HepG2 (cell line): Measurements from ENCODE around the gene FLACC1. TPM values are rescaled to one million over a fixed set of nuclear protein-coding genes. Genes with fewer than 3 reads are reported as not detected.

ENCODE experiments used
- ATAC-seq: fragments of 200-7000 bp; cut with Tn5 transposase; 3 replicates; pipeline ENCODE4 v1.9.1; 2020; ENCODE audit warnings: mild to moderate bottlenecking, moderate library complexity
- BruUV-seq: library from RNA; stranded (reverse); fragments of 400-500 nt; replicated peaks from 2 replicates; lab custom pipeline; 2021; lab: Mats Ljungman, UMichigan
- CTCF ChIA-PET: fragments of 300-600 bp; formaldehyde crosslinking; extraction: SDS; loops from one replicate; lab custom pipeline; 2021; ENCODE audit warnings: low total read pairs, inconsistent platforms, low intra/inter-chr PET ratio; lab: Yijun Ruan, JAX
- POLR2A ChIA-PET: fragments of 350-600 bp; sonication (Branson Sonifier 250); formaldehyde crosslinking; loops from one replicate; lab custom pipeline; 2020; ENCODE audit warnings: antibody characterized with exemption, inconsistent platforms; lab: Yijun Ruan, JAX
- DNase-seq: peaks from one replicate; pipeline ENCODE4 v3.0.0-alpha.2; 2015; ENCODE audit warnings: low spot score
- FAIRE-seq: peaks from 3 replicates; lab custom pipeline; 2011; peaks lifted over from hg19 to GRCh38; lab: Jason Lieb, UNC
- H2AFZ ChIP-seq: one replicate; pipeline ENCODE4 v1.6.1; 2011; ENCODE audit warnings: low read length, inconsistent platforms
- H3K27ac ChIP-seq: fragments of 300-600 bp; 3 replicates; pipeline ENCODE4 v1.8.0; 2011; ENCODE audit warnings: mixed run types, mild to moderate bottlenecking, mixed read lengths, low read length, inconsistent platforms; ENCODE audit not compliant: insufficient read depth; ENCODE audit errors: extremely low read length
- H3K27me3 ChIP-seq, 2 experiments: fragments of 200-600 bp in 1 of 2; 2 replicates in 1 of 2; 3 replicates in 1 of 2; pipeline versions ENCODE4 v1.6.0 to v1.8.0; 2011; ENCODE audit warnings: low read length in 2 of 2, mild to moderate bottlenecking in 2 of 2, moderate library complexity in 2 of 2, inconsistent platforms in 1 of 2; ENCODE audit not compliant: insufficient read depth in 2 of 2, control insufficient read depth in 1 of 2
- H3K36me3 ChIP-seq, 2 experiments: fragments of 200-600 bp in 1 of 2; replicated peaks in 1 of 2; 2 replicates in 1 of 2; 3 replicates in 1 of 2; pipeline versions ENCODE4 v1.5.1 to v1.8.0; 2011; ENCODE audit warnings: low read length in 2 of 2, inconsistent platforms in 1 of 2; ENCODE audit not compliant: insufficient read depth in 2 of 2, control insufficient read depth in 1 of 2
- H3K4me1 ChIP-seq: 2 replicates; pipeline ENCODE4 v1.5.1; 2012; ENCODE audit warnings: low read length, inconsistent platforms; ENCODE audit not compliant: insufficient read depth
- H3K4me2 ChIP-seq: 2 replicates; pipeline ENCODE4 v1.6.0; 2011; ENCODE audit warnings: low read depth, low read length, inconsistent platforms
- H3K4me3 ChIP-seq, 3 experiments: fragments of 200-600 bp in 1 of 3; sonication (generic), shearing (Covaris generic) in 1 of 3; replicated peaks in 1 of 3; 2 replicates each; pipeline ENCODE4 v1.5.1; 2011 to 2016; ENCODE audit warnings: low read length in 3 of 3, inconsistent platforms in 2 of 3, low read depth in 2 of 3, mild to moderate bottlenecking in 2 of 3, control low read depth in 1 of 3, mixed read lengths in 1 of 3; ENCODE audit not compliant: insufficient read depth in 1 of 3
- H3K79me2 ChIP-seq: one replicate; pipeline ENCODE4 v1.6.1; 2011; ENCODE audit warnings: low read length, inconsistent platforms; ENCODE audit not compliant: insufficient read depth
- H3K9ac ChIP-seq: 2 replicates; pipeline ENCODE4 v1.6.0; 2011; ENCODE audit warnings: mild to moderate bottlenecking, low read depth, low read length, inconsistent platforms; ENCODE audit not compliant: insufficient read depth
- H3K9me3 ChIP-seq: 2 replicates; pipeline ENCODE4 v1.5.1; 2012; ENCODE audit warnings: mild to moderate bottlenecking, low read length
- H4K20me1 ChIP-seq: 2 replicates; pipeline ENCODE4 v1.6.0; 2011; ENCODE audit warnings: inconsistent platforms, mild to moderate bottlenecking, low read length, moderate library complexity; ENCODE audit not compliant: insufficient read depth
- BORCS8-MEF2B ChIP-seq: sonication (generic); formaldehyde crosslinking; IDR thresholded peaks from 2 replicates; pipeline ENCODE4 v1.8.0; 2022; ENCODE audit warnings: mild to moderate bottlenecking, missing genetic modification reagents
- HIC2 ChIP-seq: sonication (generic); formaldehyde crosslinking; IDR thresholded peaks from 2 replicates; pipeline ENCODE4 v1.9.0; 2022; ENCODE audit warnings: low read depth, missing genetic modification reagents
- MNT ChIP-seq: fragments of 450-650 bp; IDR thresholded peaks from 2 replicates; pipeline ENCODE4 v1.6.1; 2016
- RBFOX2 ChIP-seq: fragments of 200-400 bp; formaldehyde crosslinking; IDR thresholded peaks from 2 replicates; pipeline ENCODE4 v1.6.1; 2017; ENCODE audit warnings: low read depth, mild to moderate bottlenecking, low read length
- SETDB1 ChIP-seq: sonication (generic); formaldehyde crosslinking; IDR thresholded peaks from 2 replicates; pipeline ENCODE4 v1.5.1; 2020; ENCODE audit warnings: missing genetic modification reagents, mild to moderate bottlenecking, borderline replicate concordance
- ZNF781 ChIP-seq: sonication (generic); formaldehyde crosslinking; IDR thresholded peaks from 2 replicates; pipeline ENCODE4 v1.5.1; 2020; ENCODE audit warnings: borderline replicate concordance, mild to moderate bottlenecking, missing genetic modification reagents; ENCODE audit errors: not compliant biosample characterization
- WGBS: methylation state at CpG from one replicate; pipeline ENCODE4 v1.1.6; 2017; ENCODE audit warnings: low lambda C conversion rate; 5-methylcytosine and 5-hydroxymethylcytosine counted together
- in situ Hi-C: cut with HindIII; loops from 2 replicates; pipeline ENCODE4 v1.10.0; 2017; ENCODE audit warnings: low pct_unique_long_range_greater_than_20kb; ENCODE audit not compliant: extremely low pct_ligation_motif_present
- intact Hi-C: fragments of 100-400 bp; cut with micrococcal nuclease; formaldehyde crosslinking; loops from one replicate; pipeline ENCODE4 v1.10.0; 2022; ENCODE audit not compliant: unreplicated experiment
- polyA plus RNA-seq, 8 experiments: library from polyadenylated mRNA; depleted of rRNA in 3 of 8; stranded (reverse) in 7 of 8; unstranded in 1 of 8; fragments of >200 nt; fragmentation: Illumina TruSeq in 4 of 8; extraction: Trizol in 4 of 8; gene quantifications; 2 replicates each; pipeline versions ENCODE4 v1.2.1 to v1.2.3, GENCODE V29; 2011 to 2016; ENCODE audit warnings: low read depth in 4 of 8, missing spikeins in 1 of 8, mixed read lengths in 1 of 8; ENCODE audit not compliant: insufficient read depth in 1 of 8
- total RNA-seq, 5 experiments: library from RNA; depleted of rRNA; stranded (reverse); fragments of >200 nt; fragmentation: Illumina TruSeq; extraction: Trizol; gene quantifications; 2 replicates each; pipeline ENCODE4 v1.2.3, GENCODE V29; 2016; ENCODE audit warnings: low read depth in 1 of 5

FLACC1 gene
- total and polyA plus RNA-seq, 2 of the 13 experiments (the other 11 are each of a cell fraction or from before 2014, with no cell fraction given) = 0.35 to 0.59 TPM

DNA sequence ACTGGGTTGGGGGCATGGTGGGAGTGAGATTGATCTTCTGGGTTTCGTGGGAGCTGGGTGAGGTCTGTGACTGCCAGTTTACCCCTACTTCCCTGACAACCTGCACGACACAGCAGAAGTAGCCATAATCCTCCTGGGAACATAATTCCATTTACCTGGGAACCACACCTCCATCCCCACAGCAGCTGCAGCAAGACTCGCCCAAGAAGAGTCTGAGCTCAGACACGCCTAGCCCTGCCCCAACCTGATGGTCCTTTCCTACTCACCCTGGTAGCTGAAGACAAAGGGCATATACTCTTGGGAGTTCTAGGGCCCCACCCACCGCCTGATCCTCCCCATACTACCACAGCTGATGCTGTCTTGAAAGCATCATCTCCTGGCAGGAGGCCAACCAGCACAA, 43.8 kb downstream of the FLACC1 start:
- in situ Hi-C loops = no loop called here
- Histone ChIP-seq H3K27ac (no peak overlapping the region), H3K9ac (no peak overlapping the region), H3K27me3 (peaks cover 0 to 11% of the 10 kb centered on the region in 2 experiments; a peak in 2 of 5 replicates), H3K4me1 (no peaks in the 10 kb centered on the region), H3K9me3 (no peaks in the 10 kb centered on the region), H3K4me2 (no peak overlapping the region), H3K4me3 (no peak overlapping the region), H2AFZ (no peak overlapping the region), H4K20me1 (no peaks in the 10 kb centered on the region), H3K79me2 (no peaks in the 10 kb centered on the region), H3K36me3 (no peaks in the 10 kb centered on the region)
- intact Hi-C loops = no loop called here
- BruUV-seq = no TSS peak
- WGBS = 4% methylated on average over 3 of the region's 5 CpGs
- DNase-seq = no peak
- TF ChIP-seq HIC2 (CRISPR knock-in tag) (no peak), RBFOX2 (no peak), MNT (no peak), SETDB1 (CRISPR knock-in tag) (no peak), ZNF781 (CRISPR knock-in tag) (no peak), BORCS8-MEF2B (no peak)
- no peak for ATAC-seq
- CTCF ChIA-PET = no interaction called here
- POLR2A ChIA-PET = no interaction called here
- no peak for FAIRE-seq
